Medulla oblongata (tissue), 1 donor: ENCODE data around the gene EIF1.
A peak's percentile ranks its signal among the peaks of the same experiment; 100 is the strongest.
"Not testable (repeated sequence)": the region's sequence is repeated elsewhere in the genome, so short reads cannot be mapped to it uniquely, and the experiment has no call there.

Source experiments
- DNase-seq: peaks from one replicate; pipeline ENCODE4 v3.0.0-alpha.2; 2015; ENCODE audit errors: extremely low spot score

Gene EIF1

GRCh38 chr17:41700843-41701242 is 12.2 kb downstream of the EIF1 start:
- not testable (repeated sequence) for DNase-seq

GRCh38 chr17:41702712-41703111 is 14.0 kb downstream of the EIF1 start:
- DNase-seq: no peak

- no peak for DNase-seq
These were observed 16.7 kb downstream of the EIF1 start for GRCh38 chr17:41705271-41705991.

DNA sequence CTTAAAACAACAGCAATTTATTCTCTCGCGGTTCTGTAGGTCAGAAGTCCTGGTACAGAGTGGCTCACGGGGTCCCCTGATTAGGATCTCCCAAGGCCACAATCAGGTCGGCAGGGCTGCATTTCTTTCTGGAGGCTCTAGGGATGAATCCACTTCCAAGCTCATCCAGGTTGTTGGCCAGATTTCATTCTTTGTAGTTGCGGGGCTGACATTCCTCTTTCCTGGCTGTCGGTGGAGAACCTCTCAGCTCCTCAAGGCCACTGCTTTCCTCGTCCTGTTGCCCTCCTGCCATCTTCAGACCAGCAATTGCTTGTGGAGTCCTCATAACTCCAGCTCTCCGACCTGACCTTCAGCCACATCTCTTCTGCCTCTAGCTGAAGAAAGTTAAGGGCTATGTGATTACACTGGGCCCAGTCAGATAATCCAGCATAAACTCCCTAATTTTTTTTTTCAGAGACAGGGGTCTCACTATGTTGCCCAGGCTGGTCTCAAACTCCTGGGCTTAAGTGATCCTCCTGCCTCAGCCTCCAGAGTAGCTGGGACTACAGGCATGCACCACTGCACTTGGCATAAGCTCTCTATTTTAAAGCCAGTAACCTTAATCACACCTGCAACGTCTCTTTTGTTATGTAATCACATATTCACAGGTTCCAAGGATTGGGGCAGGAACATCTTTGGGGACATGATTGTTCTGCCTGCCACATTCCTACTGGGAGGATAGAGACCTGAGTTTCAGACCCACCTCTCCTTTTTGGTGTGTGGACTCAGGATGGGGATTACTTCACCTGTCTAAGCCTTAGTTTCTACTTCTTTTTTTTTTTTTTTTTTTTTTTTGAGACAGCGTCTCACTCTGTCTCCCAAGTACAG is 19.4 kb downstream of the EIF1 start:
- no peak for DNase-seq

- peak; percentile 62 for DNase-seq
These were observed 21.9 kb downstream of the EIF1 start for GRCh38 chr17:41710472-41711090.

DNA sequence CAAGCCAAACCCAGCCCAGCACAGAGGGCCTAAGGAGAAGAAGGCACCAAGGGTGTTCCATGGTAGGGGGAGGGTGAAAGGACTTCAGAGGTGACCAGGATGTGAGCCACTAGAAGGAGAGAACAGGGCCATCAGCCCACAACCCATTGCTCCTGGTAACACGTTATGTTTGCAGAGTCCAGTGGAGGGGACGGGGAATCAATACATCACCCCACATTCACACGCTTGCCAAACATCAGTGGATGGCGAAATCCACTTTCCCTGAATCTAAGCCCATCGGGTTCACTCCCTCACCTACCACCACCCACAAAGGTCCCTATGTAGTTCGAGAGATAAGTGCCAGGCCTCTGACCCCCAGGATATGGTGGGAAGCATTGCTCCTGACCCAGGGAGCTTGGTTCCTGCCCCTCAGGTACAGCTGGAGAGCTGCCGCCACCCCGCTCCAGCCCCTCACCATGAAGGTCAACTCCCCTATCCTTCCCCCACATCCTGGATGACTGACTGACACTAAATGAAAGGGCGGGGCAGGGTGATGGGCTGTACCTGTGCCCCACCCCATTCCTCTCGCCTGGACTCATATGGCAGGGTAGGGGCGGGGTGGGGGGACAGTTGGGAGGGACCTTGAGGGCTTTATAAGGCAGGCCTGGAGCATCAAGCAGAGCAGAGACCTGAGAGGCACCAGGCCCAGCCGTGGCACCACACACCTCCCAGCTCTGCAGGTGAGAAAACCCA is 23.1 kb downstream of the EIF1 start, which contains the start of gene GAST:
Gene GAST, plus strand, starts transcription at position 663 of the 732 bp plus-strand sequence. CDS start 3,106 bp downstream, outside the sequence.
- no peak for DNase-seq

DNA sequence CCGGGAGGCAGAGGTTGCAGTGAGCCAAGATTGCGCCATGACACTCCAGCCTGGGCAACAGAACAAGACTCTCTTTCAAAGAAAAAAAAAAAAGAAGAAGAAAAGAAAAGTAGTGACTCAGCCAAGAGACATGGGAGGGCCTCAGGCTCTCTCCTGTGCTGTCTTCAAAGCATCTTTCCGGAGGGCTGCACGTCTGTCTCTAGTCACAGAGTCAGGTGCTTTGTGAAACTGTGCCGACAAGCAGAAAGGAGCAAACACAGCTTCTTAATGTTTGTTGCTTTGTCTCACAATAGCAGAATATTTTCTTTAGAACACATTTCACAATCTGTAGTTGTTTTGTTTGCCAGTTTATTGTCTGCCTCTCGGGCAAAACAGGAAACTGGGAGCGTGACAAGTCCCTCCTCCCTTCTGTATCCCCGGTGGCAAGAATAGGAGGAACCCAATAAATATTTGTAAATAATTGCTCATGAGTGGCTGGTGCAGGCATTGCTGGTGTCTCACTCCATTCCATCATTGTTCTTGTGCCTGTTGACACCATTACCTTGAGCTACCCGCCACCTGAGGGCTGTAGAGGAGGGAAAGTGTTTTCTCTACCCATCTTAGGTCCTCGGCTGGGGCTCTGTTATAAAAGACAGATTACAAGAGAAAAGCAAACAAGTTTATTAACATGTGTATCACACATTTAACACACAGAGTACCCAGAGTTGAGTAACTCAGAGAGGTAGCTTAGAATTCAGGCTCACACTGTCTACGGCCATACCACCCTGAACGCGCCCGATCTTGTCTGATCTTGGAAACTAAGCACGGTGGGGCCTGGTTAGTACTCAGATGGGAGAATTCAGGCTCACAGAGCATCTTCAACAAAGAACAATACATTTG is 29.0 kb downstream of the EIF1 start:
- DNase-seq: peak; percentile 38

DNA sequence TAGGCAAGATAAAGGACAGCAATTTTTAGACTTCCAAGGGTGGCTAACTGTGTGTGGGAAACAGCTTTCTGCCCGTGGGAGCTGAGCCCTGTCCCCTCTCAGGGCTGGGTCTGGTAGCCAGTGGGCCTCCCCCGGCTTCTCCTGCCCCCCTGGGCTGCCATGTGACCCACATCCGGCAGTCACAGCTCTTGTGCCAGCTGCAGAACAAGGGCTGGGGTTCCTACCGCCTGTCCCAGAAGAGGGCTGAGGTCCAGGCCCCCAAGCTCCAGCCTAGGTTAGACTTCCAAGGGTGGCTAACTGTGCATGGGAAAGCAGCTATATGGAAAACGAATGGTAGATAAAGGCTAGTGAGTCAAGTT is 29.6 kb downstream of the EIF1 start:
- DNase-seq: peak; percentile 48

DNA sequence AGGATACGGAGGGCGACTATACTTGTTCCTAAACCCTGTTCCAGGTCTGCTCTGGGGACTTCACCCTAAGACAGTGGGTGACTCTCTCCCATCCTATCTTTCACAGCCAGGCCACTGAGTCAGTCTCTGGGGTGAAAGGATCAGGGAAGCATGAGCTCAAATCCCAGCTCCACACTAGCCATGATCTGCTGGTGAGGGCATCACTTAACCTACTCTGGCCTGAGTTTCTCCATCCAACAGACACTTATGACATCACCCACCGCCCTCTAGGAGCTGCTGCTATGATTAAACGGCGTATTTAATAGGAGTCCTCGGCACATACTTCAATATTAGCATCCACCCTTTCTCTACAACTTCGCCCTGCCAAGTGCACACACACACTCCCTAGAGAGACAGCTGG is 33.5 kb downstream of the EIF1 start:
- DNase-seq: no peak

GRCh38 chr17:41723801-41724475 is 35.3 kb downstream of the EIF1 start:
- no peak for DNase-seq

DNA sequence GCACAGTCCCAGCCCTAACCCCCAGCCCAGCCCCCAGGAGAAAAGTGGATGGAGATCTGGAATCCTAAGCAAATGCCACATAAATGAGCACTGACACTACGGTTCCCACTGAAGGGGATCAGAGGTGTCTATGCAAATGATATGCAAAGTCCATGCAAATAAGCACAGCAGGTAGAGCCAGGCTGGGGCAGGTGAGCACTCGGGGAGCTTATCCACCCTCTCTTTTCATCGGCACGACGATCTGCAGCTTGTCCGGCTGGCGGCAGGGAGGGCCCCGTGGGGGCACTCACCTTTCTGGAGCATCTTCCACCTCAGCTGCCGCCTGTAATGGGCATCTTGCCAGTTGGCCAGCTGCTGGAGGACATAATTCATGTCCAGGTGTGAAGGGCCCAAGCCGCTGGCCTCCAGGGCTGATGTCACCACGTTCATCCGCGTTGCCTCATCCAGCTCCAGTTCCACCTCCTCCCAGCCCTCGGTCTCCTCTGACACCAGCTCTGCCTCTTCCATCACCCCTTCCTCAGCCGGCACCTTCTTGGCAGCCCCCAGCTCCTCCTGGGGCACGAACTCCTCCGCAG is 35.9 kb downstream of the EIF1 start:
- DNase-seq: no peak

DNA sequence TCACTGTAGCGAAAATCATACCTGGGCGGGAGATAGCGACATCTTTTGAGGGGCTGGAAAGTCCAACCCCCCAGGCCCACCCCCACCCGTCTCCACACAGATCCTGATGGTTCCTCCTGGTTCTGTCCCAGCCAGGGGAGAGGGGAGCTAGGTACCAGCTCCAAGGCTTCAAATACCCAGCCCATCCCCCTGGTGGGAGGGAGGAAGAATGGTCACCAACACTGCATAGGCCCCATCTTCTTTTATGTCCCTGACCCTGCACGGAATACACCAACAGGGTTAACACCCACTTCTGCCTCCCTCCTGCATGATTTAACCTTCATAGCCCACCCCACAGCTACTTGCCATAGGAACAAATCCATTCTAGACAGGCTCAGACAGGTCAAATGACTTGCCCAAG is 36.4 kb downstream of the EIF1 start:
- DNase-seq: no peak

- DNase-seq: no peak
These were observed 39.4 kb downstream of the EIF1 start for GRCh38 chr17:41728056-41728455.

DNA sequence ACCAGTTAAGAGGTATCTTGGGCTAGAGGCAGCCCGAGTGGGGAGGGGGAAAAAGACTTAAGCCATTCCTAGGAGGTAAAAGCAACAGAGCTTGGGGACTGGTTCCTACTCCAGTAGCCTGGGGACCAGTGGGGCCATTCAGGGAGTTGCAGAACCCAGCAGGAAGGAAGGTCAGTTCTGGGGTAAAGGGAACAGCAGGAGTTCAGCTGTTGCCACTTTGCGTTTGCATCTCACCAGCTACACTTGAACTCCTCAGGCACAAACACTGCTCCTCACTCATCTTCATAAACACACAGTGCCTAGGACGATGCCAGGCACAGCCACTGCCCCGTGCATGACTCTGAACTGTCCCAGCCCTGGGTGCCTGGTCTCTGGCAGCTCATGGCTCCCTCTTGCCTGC is 41.8 kb downstream of the EIF1 start:
- no peak for DNase-seq

- DNase-seq: no peak
These were observed 43.2 kb downstream of the EIF1 start for GRCh38 chr17:41731836-41732235.

- DNase-seq: no peak
These were observed 44.9 kb downstream of the EIF1 start for GRCh38 chr17:41733348-41734138.

- no peak for DNase-seq
These were observed 45.7 kb downstream of the EIF1 start, which contains the start of gene HAP1 for GRCh38 chr17:41734139-41734948. Gene HAP1 (minus strand): TSS chr17:41734643. CDS start chr17:41734634, 9 bp downstream.

DNA sequence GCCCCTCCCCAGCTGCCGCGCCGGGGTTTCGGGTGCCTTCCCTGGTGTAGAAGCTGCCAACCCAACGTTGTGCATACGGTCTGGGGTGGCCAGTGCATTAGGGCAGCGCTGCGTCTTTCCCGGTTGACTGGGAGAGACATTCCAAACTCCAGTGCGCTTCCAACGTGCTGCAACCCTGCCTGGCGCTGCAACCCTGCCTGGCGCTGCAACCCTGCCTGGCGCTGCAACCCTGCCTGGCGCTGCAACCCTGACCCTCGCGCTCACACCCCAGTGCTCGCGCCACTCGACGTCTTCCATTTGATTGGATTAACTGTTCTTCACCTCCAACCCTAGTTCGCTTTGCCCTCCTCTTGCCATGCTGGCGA is 46.2 kb downstream of the EIF1 start:
- no peak for DNase-seq
